T-helper 22 cell (primary cell): ENCODE data around the gene VAC14.
"Not testable (repeated sequence)": the region's sequence is repeated elsewhere in the genome, so short reads cannot be mapped to it uniquely, and the experiment has no call there.

ENCODE experiments used
- DNase-seq: peaks from one replicate; pipeline ENCODE4 v3.0.0-alpha.2; 2020; ENCODE audit warnings: low read depth

The VAC14 gene

DNA sequence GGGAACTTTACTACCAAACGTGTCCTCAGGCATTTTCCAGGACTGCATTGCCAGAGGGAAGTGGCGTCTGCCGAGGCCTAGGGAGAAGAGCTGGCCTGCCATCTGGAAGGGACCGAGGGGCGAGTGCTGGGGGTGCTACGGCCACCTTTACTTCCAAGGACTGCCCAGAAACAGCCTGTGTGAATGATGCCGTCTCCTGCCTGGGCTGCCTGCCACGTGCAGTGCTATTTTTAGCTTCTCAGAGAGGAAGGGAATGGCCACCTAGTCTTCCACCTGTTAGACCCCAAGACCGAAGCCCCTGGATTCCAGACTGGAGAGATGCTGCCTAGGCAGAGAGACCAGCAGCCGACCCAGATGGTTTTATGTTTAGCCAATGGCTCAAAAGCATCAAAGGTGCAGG is 57.2 kb downstream of the VAC14 start:
- DNase-seq = no peak

DNA sequence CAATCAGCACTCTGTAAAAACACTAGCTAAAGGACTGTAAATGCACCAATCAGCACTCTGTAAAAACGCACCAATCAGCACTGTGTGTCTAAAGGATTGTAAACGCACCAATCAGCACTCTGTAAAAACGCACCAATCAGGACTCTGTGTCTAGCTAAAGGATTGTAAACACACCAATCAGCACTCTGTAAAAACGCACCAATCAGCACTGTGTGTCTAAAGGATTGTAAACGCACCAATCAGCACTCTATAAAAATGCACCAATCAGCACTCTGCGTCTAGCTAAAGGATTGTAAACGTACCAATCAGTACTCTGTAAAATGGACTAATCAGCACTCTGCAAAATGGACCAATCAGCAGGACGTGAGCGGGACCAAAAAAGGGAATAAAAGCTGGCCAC is 58.0 kb downstream of the VAC14 start:
- not testable (repeated sequence) for DNase-seq

DNA sequence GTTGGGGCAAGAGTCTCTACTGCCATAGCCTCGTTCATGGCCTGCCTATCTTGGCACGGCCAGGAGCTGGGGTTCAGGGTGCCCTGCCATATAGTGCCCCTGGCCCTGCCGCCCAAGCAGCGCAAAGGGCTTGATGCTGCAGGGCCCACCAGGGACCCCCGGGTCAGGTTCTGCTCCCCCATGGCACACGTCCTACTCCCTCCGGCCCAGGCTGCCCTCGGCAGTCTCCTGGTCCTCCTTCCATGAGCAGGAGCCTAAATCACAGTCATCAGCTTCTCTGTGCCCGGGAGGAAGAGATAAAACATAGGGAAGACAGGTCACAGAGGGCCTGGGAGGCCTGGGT is 59.2 kb downstream of the VAC14 start:
- DNase-seq = no peak

DNA sequence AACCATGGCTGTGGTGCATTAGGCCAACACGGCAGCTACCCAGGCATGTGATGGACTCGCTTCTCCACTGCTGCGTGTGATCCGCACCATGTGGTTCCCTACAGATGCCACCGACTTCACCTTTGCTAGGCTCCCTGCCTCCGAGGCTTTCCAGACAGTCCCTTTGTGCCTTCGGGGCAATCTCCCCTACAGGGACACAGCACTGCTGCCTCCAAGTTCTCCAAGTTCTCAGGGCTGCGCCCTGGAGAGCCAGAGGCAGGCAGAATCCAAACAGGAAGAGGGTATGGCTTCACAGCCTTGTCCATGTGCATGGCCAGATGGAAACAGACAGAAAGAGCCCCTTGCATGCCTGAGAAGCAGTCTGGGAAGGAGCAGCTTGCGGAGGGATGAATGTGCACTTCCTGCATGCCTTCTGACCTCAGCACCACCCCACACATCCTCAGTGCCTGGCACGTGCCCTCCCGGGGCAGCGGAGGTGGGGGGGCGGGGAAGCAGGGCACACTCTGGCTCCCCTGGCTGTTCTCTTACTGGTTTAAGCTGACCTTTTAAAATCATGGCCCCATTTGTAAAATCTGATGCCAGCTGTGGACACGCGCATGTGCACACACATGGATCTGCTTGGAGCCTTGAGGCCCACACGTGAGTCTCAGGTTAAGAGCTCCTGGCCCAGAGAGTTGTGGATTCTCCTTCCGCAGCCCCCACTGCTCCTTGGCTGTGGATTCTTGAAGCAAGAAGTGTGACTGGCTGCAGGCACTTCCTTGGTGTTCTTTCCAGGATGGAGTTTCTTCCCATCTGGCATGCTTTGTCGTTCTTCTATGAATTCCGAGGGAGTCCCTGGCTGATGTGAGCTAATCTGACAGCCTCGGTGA is 59.8 kb downstream of the VAC14 start:
- DNase-seq = no peak

DNA sequence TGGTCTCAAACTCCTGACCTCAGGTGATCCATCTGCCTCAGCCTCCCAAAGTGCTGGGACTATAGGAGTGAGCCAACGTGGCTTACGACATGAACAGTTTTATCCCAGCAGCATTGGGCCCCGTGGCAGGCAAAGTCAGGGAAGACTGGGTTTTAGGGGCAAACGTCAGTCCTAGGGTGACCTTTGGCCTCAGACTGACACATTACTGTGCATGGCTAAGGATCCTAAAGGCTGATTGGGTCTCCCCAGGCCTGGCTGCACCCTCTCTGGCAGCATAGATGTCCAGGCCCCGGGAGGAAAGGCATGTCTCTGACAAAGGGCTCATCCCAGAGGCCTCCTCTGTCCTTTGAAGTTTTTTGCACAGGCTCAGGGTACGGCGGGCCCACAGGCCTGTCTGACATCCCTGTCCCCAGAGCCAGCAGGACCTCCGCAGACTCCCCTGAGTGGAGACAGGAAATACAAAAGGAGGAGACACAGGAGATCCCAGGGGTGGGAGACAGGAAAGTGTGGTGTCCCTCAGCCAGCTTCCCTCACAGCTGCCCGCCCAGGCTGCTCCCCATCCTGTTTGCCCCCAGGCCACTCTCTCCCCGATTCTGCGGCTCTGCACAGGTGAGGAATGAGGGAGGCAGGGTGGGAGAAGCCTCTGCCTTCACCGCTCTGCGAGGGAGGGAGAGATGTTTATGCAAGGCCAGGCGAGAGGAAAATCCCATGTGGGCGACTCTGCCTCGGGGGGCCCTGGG is 60.6 kb downstream of the VAC14 start:
- no peak for DNase-seq

DNA sequence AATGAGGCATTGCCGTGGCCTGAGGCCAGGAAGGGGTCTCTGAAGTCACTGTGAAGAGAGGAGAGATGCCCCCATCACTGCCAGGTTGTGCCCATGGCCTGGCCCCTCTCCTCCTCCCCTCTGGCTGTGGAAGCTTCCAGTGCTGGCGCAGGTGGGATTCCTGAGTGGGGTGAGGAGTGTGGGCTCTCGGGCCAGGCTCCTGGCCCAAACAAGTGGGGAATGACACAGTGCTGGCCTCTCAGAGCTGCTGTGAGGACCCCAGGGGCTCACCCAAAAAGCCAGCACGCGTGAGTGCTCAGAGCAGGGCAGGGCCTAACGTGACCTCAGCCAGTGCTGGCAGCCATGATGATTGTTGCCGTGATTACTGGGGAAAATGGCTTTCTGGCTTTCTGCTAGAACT is 61.6 kb downstream of the VAC14 start:
- no peak for DNase-seq

DNA sequence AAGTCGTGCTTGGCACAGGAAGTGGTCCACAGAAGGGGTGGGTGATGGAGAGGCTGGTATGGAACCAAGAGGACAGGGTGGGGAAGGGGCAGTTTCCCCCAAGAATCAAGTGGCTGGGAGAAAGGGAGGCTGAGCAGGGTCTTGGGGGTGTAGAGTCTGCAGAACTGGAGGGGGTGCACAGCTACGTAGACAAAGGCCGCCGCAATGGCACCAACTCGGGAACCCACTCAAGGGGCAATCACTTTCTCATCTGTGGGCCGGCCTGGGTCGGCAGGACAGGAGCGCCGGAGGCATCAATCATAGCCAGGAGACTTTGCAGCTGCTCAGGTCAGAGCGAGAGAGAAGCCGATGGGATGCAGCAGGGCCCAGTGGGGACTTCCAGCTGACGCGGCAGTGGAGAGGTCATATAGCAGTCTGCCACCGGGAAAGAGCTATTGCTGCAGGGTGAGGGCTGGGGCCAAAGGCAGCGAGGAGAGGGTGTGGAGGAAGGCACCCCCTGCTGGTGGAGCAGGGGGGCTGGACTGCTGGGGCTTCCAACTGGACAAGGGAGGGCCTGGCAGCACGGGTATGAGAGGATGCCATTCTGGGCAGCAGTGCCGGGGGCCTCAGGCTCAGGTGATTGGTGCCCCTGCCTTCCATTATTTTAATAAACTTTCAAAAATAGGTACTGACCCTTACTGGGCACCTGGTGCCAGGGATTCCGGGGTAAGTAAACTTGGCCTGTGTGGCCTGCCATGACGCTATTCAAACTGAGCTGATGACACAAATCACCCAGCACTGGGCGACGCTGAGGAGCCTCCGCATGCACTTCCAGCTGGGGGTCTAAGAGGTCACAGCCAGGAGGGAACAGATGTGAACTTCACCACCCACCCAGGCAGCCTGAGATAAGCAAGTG is 62.6 kb downstream of the VAC14 start:
- no peak for DNase-seq

DNA sequence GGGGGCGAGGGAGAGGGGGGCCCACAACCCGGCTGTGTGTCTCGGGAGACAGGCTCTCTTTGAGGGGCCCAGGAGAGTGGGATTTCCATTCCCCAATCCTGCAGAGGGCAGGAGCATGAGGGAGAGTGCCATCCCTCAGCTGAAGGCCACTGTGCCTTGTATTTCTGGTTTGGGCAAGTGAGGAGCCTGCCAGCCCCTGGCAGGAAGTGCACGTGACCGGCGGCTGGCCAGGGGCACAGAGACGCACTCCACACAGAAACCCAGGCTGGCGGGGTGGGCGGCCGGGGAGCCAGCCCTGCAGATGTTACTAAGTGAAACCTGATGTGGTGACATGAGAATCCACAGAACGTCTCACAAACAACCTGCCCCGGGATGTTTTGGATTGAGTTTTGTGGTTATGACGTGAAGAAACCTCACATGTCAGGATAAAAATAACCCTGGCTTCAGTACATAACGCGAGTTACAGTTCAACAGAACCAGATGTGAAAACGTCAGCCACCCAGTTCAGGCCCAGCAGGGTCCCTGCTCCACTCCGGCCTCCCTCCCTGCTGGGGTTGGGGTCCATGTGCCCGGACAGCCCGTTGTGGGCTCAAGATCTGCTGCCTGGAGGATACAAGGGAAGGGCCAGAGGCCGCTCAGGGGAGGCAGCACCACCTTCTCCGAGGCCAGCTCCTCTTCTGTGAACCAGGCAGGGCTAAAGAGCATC is 63.4 kb downstream of the VAC14 start:
- DNase-seq = peak; percentile 30

DNA sequence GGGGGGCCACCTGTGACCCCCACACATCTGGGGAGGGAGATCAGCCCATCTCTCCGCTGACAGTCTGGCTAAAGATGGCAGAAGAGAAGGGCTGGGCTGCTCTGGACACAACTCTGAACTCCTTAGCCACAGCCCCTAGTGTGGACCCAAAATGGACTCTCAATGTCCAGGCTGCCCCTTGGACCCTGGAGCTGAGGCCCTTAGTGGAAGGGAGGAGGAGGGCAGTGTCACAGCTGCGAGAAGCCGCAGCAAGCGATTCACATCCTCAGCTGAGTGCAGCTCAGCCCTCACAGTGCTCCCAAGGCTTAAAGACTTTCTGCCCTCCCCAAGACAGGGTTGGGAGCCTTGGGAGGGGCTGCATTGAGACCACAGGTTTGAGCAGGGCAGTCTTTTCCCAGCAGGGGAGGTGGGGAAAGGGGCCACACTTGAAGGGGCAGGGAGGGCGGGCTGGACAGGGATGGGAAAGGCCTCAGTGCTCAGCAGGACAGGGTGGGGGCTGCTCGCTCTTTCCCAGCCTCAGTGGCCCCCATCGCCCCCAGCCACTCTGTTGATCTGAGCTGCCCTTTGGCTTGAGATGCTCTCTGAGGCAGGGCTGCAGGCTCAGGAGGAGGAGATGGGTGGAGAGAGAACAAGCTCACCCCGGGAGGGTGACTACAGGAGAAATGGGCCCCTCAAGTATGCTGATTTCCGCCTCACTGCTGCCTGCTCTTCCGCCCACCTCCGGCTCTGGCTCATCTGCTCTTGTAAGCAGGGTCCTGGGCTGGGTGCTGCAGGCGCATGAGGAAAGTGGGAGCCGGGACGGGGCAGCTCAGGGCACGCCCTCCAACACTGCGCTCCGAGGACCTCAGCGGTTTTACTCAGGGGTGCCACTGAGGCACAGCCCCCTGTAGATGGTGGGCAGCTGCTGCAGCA is 64.2 kb downstream of the VAC14 start:
- no peak for DNase-seq

DNA sequence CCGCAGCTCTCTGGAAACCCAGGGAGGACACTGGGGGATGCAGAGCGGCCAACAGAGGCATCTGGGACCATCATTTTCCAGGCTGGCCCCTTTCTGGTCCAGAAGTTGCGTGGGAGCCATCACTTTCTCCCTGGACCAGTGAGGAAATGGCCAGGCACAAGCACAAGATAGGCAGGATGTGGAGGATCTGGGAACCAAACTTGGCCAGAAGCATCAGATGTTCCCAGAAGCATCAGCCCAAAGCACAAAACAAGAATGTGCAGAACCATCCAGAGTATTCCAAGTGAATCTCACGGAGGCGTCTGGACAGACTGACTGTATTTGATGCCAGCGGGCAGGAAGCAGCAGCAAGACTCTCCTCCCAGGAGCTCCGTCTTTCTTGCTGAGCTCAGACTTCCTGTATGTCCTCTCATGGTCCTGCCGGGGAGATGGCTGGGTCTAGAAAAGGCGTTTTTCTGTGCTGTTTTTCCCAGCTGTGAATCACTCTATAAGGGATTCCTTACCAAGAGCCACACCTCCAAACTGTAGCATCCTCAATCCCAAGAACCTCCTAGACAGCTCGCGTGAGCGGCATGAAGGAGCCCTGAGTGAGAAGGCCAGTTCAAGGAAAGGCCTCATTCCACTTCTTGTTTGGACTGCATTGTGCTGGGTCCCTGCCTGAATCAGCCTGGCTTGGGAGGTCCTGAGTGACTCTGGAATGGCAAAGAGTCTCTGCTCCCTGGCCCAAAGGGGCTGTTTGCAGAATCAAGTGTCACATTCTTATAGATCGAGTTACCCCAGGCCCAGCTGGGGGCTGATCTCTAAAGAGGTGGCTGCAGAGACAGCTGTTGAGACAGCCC is 65.6 kb downstream of the VAC14 start:
- no peak for DNase-seq

DNA sequence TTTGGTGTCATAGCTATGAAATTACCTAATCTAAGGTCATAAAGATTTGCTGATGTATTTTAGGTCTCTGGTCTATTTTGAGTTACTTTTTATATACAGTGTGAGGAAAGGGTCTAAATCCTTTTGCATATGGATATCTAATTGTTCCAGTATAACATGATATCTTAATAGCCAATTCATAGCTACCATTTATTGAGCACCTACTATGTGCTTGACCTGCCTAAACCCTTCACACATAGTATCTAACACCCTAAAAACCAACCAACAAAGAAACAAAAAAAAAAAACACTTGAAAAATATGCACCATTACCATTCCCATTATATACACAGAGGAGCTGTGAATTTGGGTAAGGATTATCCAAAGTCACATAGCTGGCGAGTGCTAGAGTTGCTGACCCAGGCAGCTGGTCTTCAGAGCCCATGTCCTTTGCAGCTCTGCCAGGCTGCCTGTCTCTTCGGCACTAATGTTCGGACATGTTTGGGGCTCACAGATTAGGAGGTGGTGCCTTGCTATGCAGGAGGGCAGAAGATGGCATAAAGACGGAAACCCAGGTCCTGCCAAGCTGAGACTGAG is 66.3 kb downstream of the VAC14 start:
- DNase-seq = no peak

DNA sequence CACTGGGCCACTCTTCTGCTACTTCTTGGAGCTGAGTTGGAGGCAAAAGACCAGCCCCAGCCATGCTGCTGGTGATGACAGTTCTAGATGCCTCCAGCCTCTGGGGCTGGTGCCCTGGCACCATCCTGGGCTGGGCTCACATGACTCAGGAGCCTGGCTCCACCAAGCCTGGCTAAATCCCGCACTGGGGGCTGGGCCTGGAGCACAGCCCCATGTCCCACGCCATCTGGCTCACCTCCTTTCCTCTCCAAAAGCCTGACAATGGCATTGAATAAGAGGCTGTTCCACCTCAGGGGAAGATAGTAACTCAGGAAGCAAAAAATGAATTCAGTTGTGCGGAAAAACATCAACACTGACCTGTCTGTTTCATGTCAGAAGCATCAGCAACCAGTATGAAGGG is 70.0 kb downstream of the VAC14 start:
- no peak for DNase-seq

DNA sequence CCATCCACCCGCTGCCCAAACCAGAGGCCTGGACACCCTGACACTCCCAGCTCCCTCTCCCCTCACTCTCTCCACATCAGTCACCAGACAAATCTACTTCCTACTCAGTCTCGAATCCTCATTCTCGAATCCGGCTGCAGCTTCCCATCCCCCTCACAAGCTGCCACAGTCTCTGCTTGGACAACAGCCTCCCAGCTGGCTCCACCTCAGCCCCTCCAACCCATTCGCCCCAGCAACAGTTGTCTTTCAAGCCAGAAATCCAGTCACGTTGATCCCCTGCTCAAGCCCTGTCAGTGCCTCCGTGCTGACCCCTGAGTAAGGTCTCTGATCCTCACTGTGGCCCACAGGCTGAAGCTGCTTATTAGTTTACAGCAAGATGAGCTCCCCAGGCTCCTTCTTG is 70.9 kb downstream of the VAC14 start:
- no peak for DNase-seq

DNA sequence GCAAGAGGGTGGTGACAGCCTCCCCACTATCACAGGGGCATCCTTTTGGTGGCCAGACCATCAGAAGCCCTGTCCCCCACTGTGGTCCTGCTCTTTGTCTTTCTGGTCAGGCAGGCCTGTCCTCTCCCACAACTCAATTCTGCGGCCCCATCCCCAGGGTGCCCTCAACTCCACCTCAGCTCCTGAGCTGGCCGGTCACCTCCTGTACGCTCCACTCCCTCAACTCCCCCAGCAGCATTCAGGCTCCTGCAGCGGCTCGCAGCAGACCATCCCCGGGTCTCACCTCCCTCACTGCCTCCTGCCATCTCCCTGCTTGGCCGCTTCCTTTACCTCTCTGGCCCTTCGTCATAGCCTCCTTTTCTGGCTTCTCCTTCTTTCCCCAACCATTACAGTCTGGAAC is 71.7 kb downstream of the VAC14 start:
- DNase-seq = no peak

DNA sequence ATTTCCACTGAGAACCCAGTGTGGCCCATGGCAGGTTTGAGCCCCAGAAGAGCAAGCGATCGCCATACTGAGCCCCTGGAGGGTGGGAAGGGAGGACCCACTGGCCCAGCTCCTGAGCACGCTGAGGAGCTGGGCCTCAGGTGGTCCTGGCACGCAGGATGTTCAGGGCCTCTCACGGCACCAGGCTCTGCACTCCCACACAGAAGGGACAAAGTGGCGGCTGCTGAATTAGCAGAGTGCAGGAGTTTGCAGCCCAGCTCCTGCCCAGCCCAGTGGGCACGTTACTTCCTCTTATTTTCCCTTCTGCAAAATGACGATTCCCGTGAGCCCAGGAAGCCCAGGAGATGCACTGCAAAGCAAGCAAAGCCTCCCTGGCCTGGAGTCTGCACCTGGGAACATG is 72.8 kb downstream of the VAC14 start:
- DNase-seq = no peak

DNA sequence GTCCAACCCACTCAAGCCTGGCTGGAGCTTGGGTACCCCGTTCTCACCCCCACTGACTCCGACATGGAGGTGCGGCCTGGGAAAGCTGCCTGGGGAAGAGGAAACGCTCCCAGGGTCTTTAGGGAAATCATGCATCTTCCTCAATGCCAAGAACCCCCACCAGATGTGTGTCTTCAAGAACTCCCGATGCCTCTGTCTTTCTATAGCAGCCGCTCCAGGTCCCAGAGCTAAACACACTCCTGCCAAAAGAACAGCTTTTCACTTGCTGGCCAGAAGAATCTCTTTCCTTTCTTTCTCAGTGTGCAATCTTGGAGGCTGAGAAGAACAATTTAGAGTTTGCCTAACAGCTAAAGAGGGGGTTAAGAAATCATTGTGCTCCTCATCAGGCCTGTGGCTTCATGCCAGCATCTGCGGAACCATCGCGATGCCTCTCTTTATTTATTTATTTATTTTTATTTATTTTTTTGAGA is 74.0 kb downstream of the VAC14 start:
- DNase-seq = no peak

DNA sequence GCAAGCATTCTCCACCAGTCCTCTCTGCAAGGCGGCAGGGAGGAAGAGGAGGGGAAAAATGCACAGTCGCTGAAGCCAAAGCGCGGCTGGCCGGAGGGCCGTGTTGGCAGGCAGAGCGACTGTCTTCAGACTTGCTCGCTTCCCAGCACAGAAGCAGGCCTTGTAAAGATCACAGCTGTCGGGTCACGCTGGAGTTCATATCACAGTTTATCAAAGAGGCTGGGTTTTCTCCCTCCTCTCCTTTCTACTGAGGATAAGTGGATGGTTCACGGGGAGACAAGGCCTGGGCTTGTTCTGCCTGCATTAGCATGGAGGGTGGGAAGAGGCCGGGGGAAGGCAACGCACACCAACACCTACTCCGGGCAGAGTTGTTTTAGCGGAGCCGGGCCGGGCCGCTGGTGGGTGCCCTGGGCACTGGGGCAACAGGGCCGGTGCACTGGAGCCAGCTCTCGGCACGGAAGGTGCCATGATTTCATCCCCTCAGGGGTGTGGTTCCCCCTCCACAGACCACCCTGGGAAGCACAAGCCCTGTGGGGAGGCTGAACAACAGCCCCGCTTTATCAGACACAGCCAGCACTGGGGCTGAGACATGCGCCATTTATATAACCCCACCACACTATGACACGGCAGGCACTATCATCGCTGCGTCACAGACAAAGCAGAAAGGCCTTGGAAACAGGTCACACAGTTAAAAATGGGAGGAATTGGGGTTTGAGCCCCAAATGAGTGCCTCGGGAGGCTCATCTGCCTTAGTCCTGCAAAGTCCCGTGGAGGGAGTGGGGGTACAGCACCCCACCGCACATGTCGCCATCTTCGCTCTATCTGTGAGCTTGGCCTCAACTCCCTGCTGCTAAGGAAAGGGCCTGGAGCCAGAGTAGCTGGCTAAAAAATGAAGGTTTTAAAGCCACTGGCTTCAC is 74.8 kb downstream of the VAC14 start:
- no peak for DNase-seq
